Loucy (cell line): ENCODE results near the gene TMPRSS13.

ENCODE experiments used
- H2AFZ ChIP-seq: fragments of 200-600 bp; sonication (generic); 2 replicates; pipeline ENCODE4 v1.6.0; 2016; ENCODE audit warnings: antibody characterized with exemption, mild to moderate bottlenecking, low read length, moderate library complexity
- H3F3A ChIP-seq: fragments of 200-600 bp; 2 replicates; pipeline ENCODE4 v1.6.0; 2016; ENCODE audit warnings: antibody characterized with exemption, low read depth, mild to moderate bottlenecking
- H3K27me3 ChIP-seq: fragments of 200-600 bp; sonication (generic); 2 replicates; pipeline ENCODE4 v1.6.1; 2014; ENCODE audit warnings: low read length, mild to moderate bottlenecking; ENCODE audit not compliant: insufficient read depth, poor library complexity, severe bottlenecking
- H3K36me3 ChIP-seq: fragments of 200-600 bp; sonication (generic); 2 replicates; pipeline ENCODE4 v1.6.1; 2016; ENCODE audit warnings: low read length; ENCODE audit not compliant: insufficient read depth
- H3K4me1 ChIP-seq: fragments of 200-600 bp; sonication (generic); 2 replicates; pipeline ENCODE4 v1.5.1; 2014; ENCODE audit warnings: low read length, mild to moderate bottlenecking; ENCODE audit not compliant: insufficient read depth, poor library complexity, severe bottlenecking
- H3K4me2 ChIP-seq: fragments of 200-600 bp; sonication (generic); 2 replicates; pipeline ENCODE4 v1.6.0; 2014; ENCODE audit warnings: antibody characterized with exemption, low read length, low read depth, mild to moderate bottlenecking; ENCODE audit not compliant: poor library complexity, severe bottlenecking
- H3K4me3 ChIP-seq: fragments of 200-600 bp; sonication (generic); 2 replicates; pipeline ENCODE4 v1.5.1; 2014; ENCODE audit warnings: low read length, mild to moderate bottlenecking, mixed read lengths; ENCODE audit not compliant: poor library complexity, severe bottlenecking
- H3K79me2 ChIP-seq: fragments of 200-600 bp; sonication (generic); 2 replicates; pipeline ENCODE4 v1.6.1; 2014; ENCODE audit warnings: low read length; ENCODE audit not compliant: insufficient read depth
- H3K9ac ChIP-seq: fragments of 200-600 bp; sonication (generic); 2 replicates; pipeline ENCODE4 v1.6.0; 2014; ENCODE audit warnings: mild to moderate bottlenecking, low read depth, low read length, moderate library complexity; ENCODE audit not compliant: poor library complexity, severe bottlenecking
- H3K9me2 ChIP-seq: fragments of 200-600 bp; sonication (generic); replicated peaks from 2 replicates; pipeline ENCODE4 v1.6.1; 2016; ENCODE audit warnings: low read depth, low read length, mixed read lengths
- H3K9me3 ChIP-seq: fragments of 200-600 bp; sonication (generic); 2 replicates; pipeline ENCODE4 v1.6.1; 2014; ENCODE audit warnings: mild to moderate bottlenecking, antibody characterized with exemption, low read length, low read depth; ENCODE audit not compliant: insufficient read depth
- H4K20me1 ChIP-seq: fragments of 200-600 bp; sonication (generic); 2 replicates; pipeline ENCODE4 v1.6.0; 2014; ENCODE audit warnings: antibody characterized with exemption, low read length, mild to moderate bottlenecking; ENCODE audit not compliant: insufficient read depth, poor library complexity, severe bottlenecking
- CTCF ChIP-seq: fragments of 200-600 bp; sonication (generic); conservative IDR thresholded peaks from 2 replicates; pipeline ENCODE4 v1.5.1; 2014; ENCODE audit warnings: mild to moderate bottlenecking, antibody characterized with exemption, low read length
- EZH2phosphoT487 ChIP-seq: fragments of 200-600 bp; IDR thresholded peaks from 2 replicates; pipeline ENCODE4 v1.6.1; 2018; ENCODE audit warnings: antibody characterized with exemption, mild to moderate bottlenecking, moderate library complexity, borderline replicate concordance

TMPRSS13 gene

GRCh38 chr11:117887431-117888138 lies 41.6 kb downstream of the TMPRSS13 start:
- Histone ChIP-seq H3K9me2 (no peaks in the 10 kb centered on the region), H3K79me2 (no peaks in the 10 kb centered on the region), H3F3A (no peaks in the 10 kb centered on the region), H2AFZ (no peak overlapping the region), H3K4me1 (no peaks in the 10 kb centered on the region), H4K20me1 (no peaks in the 10 kb centered on the region), H3K36me3 (no peaks in the 10 kb centered on the region), H3K9me3 (no peaks in the 10 kb centered on the region), H3K9ac (no peak overlapping the region), H3K4me2 (no peak overlapping the region), H3K27me3 (no peaks in the 10 kb centered on the region), H3K4me3 (no peak overlapping the region)
- TF ChIP-seq EZH2phosphoT487 = no peak
- no peak for TF ChIP-seq CTCF

DNA sequence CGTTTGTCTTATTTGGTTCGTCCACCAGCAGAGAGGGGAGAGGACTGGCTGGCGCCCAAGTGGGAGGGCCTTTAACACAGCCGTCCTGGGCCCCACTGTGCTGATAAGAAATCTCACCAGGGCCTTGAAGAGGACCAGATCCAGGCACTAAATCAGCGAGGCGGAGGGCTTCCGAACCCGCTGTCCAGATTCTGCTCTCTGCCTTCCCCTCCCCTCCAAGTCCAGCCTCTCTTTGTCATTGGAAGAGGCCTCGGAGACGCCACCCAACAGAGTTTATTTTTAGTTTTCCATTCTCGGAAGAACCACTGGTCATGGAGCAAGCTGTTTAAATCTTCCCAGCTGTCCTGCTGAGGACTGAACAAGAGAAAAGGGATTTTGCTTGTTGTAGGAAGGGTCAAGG lies 43.4 kb downstream of the TMPRSS13 start:
- Histone ChIP-seq H3F3A (no peaks in the 10 kb centered on the region), H3K4me3 (no peak overlapping the region), H3K27me3 (no peaks in the 10 kb centered on the region), H3K36me3 (no peaks in the 10 kb centered on the region), H3K9ac (no peak overlapping the region), H4K20me1 (no peaks in the 10 kb centered on the region), H3K4me1 (no peaks in the 10 kb centered on the region), H3K9me2 (no peaks in the 10 kb centered on the region), H3K9me3 (no peaks in the 10 kb centered on the region), H2AFZ (no peak overlapping the region), H3K79me2 (no peaks in the 10 kb centered on the region), H3K4me2 (no peak overlapping the region)
- no peak for TF ChIP-seq CTCF

DNA sequence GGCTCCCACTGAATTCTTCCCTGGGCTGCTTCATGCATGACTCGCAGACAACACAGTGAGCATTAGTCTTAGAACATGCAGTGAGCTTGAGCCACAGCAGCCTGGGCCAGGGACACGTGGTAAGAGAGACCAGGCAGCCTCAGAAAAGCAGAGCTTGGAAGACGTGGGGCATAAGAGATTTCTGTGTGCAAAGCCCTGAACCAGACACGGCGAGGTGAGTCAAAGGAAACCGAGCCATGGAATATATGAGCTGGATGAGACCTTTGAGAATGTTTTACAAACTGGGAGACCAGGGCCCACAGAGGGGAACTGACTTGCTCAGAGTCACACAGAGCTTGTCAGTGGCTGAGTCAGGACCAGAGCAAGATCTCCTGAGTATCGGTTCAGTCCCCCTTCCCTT lies 44.2 kb downstream of the TMPRSS13 start:
- TF ChIP-seq EZH2phosphoT487 = no peak
- TF ChIP-seq CTCF = no peak
- no peaks in the 10 kb centered on the region for H4K20me1 ChIP-seq
- H3K4me1 ChIP-seq = no peaks in the 10 kb centered on the region
- no peaks in the 10 kb centered on the region for H3K9me2 ChIP-seq
- no peak overlapping the region for H3K9ac ChIP-seq
- H3K4me3 ChIP-seq = no peak overlapping the region
- H3K79me2 ChIP-seq = no peaks in the 10 kb centered on the region
- no peaks in the 10 kb centered on the region for H3K27me3 ChIP-seq
- no peaks in the 10 kb centered on the region for H3F3A ChIP-seq
- no peak overlapping the region for H2AFZ ChIP-seq
- H3K9me3 ChIP-seq = no peaks in the 10 kb centered on the region
- no peak overlapping the region for H3K4me2 ChIP-seq
- no peaks in the 10 kb centered on the region for H3K36me3 ChIP-seq
